Osteocyte (in vitro differentiated cells): Measurements from ENCODE around the gene MAPRE3. TPM values are rescaled to one million over a fixed set of nuclear protein-coding genes. Genes with fewer than 3 reads are reported as not detected.

ENCODE experiments used
- DNase-seq: peaks from one replicate; pipeline ENCODE4 v3.0.0; 2021; ENCODE audit warnings: mixed read lengths; ENCODE audit not compliant: unreplicated experiment; ENCODE audit errors: extremely low spot score
- H3K27ac Mint-ChIP-seq: one replicate; pipeline ENCODE4 v1.8.0; 2021; ENCODE audit warnings: mild to moderate bottlenecking, mixed read lengths; ENCODE audit not compliant: unreplicated experiment
- H3K27me3 Mint-ChIP-seq: one replicate; pipeline ENCODE4 v1.8.0; 2021; ENCODE audit warnings: mixed read lengths; ENCODE audit not compliant: unreplicated experiment
- H3K36me3 Mint-ChIP-seq: one replicate; pipeline ENCODE4 v1.8.0; 2021; ENCODE audit warnings: mixed read lengths; ENCODE audit not compliant: unreplicated experiment
- H3K4me1 Mint-ChIP-seq: one replicate; pipeline ENCODE4 v1.8.0; 2021; ENCODE audit warnings: mixed read lengths; ENCODE audit not compliant: unreplicated experiment
- H3K4me3 Mint-ChIP-seq: one replicate; pipeline ENCODE4 v1.8.0; 2021; ENCODE audit warnings: mild to moderate bottlenecking, moderate library complexity, mixed read lengths; ENCODE audit not compliant: unreplicated experiment
- H3K9me3 Mint-ChIP-seq: one replicate; pipeline ENCODE4 v1.8.0; 2021; ENCODE audit warnings: mixed read lengths; ENCODE audit not compliant: unreplicated experiment
- total RNA-seq: library from RNA; stranded (reverse); gene quantifications from 2 replicates; pipeline ENCODE4 v1.2.1, GENCODE V29; 2021
- TF ChIP-seq, protein P1 (sequence below): fragments of 200-600 bp; sonication (generic); IDR thresholded peaks from 2 replicates; pipeline ENCODE4 v1.5.0; 2021; ENCODE audit warnings: antibody characterized with exemption, mild to moderate bottlenecking, moderate library complexity

MAPRE3 gene
- total RNA-seq, 1 donor from 2014 or later = 9.4 TPM

DNA sequence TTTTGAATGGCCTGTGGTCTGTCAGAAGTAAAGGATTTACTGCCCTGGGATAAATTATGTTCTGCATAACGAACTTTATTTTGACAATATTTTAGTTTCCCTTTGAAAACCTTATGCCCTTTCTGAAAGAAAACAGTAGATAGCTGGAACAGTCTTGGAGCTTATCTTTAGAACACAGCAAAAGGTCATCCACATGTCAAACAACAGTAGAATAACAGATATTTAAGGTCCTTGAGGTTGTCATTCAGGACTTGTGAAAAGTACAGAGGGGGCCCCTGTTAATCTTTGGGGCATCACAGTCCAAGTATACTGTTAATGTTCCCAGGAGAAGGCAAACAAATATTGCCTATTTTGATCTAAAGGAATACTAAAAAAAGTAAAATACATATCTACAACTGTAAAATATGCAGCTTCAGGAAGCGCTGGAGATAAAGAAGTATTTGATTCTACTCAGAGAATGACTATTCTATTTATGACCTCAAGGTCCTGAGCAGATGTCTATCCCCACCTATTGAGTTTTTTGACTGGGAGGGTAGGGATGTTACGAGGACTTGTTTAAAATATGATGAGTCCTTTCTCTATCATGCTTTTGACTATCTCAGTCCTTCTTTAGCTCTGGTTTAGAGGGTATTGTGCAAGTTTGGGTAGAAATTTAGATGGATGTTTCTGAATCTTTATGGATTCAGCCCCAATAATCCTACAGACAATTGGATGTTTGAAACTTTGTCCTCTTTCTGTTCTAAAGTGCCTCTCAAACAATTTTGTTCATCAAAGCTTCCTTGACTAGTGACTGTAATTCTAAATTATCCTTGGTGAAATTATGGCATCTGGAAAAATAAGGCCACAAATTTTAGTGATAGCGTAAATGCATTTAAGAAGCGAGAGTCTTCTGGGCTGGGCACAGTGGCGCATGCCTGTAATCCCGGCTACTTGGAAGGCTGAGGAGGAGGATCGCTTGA, 37.3 kb downstream of the MAPRE3 start:
- Mint-ChIP-seq H3K4me1 (peaks cover 12% of the 10 kb centered on the region), H3K9me3 (no peaks in the 10 kb centered on the region), H3K27me3 (no peaks in the 10 kb centered on the region), H3K36me3 (no peaks in the 10 kb centered on the region), H3K4me3 (no peak overlapping the region), H3K27ac (no peak overlapping the region)
- TF ChIP-seq, protein P1, sequence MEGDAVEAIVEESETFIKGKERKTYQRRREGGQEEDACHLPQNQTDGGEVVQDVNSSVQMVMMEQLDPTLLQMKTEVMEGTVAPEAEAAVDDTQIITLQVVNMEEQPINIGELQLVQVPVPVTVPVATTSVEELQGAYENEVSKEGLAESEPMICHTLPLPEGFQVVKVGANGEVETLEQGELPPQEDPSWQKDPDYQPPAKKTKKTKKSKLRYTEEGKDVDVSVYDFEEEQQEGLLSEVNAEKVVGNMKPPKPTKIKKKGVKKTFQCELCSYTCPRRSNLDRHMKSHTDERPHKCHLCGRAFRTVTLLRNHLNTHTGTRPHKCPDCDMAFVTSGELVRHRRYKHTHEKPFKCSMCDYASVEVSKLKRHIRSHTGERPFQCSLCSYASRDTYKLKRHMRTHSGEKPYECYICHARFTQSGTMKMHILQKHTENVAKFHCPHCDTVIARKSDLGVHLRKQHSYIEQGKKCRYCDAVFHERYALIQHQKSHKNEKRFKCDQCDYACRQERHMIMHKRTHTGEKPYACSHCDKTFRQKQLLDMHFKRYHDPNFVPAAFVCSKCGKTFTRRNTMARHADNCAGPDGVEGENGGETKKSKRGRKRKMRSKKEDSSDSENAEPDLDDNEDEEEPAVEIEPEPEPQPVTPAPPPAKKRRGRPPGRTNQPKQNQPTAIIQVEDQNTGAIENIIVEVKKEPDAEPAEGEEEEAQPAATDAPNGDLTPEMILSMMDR = no peak
- no peak for DNase-seq

DNA sequence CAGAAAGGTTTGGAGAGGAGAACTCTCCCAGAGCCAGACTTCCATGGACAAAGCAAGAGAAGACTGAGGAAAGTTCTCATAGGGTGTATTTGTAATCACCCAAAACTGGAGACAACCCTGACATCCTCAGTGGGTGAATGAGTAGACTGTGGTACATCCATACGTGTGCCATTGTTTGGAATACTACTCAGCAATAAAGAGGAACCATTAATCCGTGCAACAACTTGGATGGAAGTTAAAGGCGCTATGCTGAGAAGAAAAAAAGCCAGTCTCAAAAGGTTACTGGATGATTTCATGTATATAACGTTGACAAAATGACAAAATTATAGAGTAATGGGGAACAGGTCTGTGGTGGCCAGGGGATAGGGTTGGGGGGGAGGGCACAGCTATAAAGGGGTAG, 38.2 kb downstream of the MAPRE3 start:
- no peak overlapping the region for H3K27ac Mint-ChIP-seq
- TF ChIP-seq, protein P1 = no peak
- H3K9me3 Mint-ChIP-seq = no peaks in the 10 kb centered on the region

DNA sequence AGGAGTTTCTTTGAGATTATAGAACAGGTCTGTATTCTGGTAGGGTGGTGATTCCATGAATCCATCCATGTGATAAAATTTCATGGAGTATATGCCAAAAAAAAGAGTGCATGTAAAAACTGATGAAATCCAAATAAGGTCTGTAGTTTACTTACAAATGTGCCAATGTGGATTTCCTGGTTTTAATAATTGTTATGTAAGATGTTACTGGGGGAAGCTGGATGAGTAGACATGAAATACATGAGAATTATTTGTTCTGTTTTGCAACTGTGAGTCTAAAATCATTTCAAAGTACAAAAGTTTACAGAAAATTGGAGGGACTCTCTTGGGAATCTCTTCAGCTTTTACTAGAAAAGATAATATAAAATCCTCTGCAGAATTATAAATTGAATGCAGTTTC, 38.6 kb downstream of the MAPRE3 start:
- peaks cover 6% of the 10 kb centered on the region for H3K4me1 Mint-ChIP-seq
- H3K27ac Mint-ChIP-seq = no peak overlapping the region
- TF ChIP-seq, protein P1 = no peak
- no peak overlapping the region for H3K4me3 Mint-ChIP-seq
- H3K9me3 Mint-ChIP-seq = no peaks in the 10 kb centered on the region
- no peaks in the 10 kb centered on the region for H3K36me3 Mint-ChIP-seq
- DNase-seq = no peak
- no peaks in the 10 kb centered on the region for H3K27me3 Mint-ChIP-seq

More for the DNA sequence above, 38.2 kb downstream of the MAPRE3 start:
- Mint-ChIP-seq H3K4me3 (no peak overlapping the region), H3K27me3 (no peaks in the 10 kb centered on the region), H3K4me1 (peaks cover 10% of the 10 kb centered on the region), H3K36me3 (no peaks in the 10 kb centered on the region)
- DNase-seq = no peak

DNA sequence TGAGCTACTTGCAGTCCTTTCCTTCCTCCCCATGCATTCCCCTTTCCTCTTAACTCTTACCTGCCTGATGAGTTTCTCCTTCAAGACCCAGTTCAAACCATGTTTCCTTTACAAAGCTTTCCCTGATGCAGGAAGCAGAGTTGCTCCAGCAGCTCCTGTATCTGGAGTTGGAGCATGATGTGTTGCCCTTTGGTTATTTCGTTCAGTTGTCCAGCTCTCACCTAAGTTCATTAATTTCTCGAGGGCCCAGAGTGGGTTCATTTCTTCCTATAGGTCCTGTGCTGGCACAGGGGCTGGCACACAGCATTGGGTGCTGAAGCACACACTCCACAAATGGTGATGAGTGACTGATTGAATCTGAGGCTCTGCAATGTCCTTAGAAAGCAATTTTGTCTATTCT, 39.3 kb downstream of the MAPRE3 start:
- TF ChIP-seq, protein P1 = no peak
- H3K4me3 Mint-ChIP-seq = no peak overlapping the region
- H3K9me3 Mint-ChIP-seq = no peaks in the 10 kb centered on the region
- no peak overlapping the region for H3K27ac Mint-ChIP-seq
- H3K4me1 Mint-ChIP-seq = peaks cover 6% of the 10 kb centered on the region
- DNase-seq = no peak
- H3K27me3 Mint-ChIP-seq = no peaks in the 10 kb centered on the region
- no peaks in the 10 kb centered on the region for H3K36me3 Mint-ChIP-seq

DNA sequence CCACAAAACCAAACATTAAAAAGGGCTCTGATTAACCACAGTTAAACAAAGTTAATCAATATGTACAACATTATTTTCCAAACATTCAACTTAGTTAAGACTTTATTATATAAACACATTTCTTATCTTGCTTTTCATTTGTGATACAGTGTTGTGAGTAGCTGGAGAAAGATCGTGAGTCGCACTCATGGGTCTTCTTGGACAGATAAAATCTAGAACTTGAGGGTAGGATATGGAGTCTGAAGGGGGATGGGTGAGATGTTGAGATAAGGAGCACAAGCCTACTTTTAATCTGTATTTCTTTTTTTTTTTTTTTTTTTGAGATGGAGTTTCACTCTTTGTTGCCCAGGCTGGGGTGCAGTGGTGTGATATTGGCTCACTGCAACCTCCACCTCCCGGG, 39.7 kb downstream of the MAPRE3 start:
- Mint-ChIP-seq H3K9me3 (no peaks in the 10 kb centered on the region), H3K36me3 (no peaks in the 10 kb centered on the region), H3K27me3 (no peaks in the 10 kb centered on the region), H3K4me1 (peaks cover 7% of the 10 kb centered on the region), H3K27ac (no peak overlapping the region), H3K4me3 (no peak overlapping the region)
- TF ChIP-seq, protein P1 = no peak
- no peak for DNase-seq
